Iris pigment epithelial cell (primary cell): Measurements from ENCODE around the gene TRMT13.
A peak's percentile ranks its signal among the peaks of the same experiment; 100 is the strongest.

Experiments used
- DNase-seq: peaks from one replicate; pipeline ENCODE4 v3.0.0-alpha.2; 2011; ENCODE audit warnings: low read depth

Gene TRMT13

GRCh38 chr1:100132566-100133477 lies at the start of gene TRMT13, which contains the start of gene SASS6:
TSS of gene TRMT13 (plus strand) at chr1:100133163. CDS start at chr1:100133169, 6 bp downstream.
TSS of gene SASS6 (minus strand) at chr1:100132930. CDS start at chr1:100132814, 116 bp downstream.
- DNase-seq, result peak; percentile 100

GRCh38 chr1:100087396-100087795 lies 45.6 kb upstream of the TRMT13 start:
- no peak for DNase-seq

DNA sequence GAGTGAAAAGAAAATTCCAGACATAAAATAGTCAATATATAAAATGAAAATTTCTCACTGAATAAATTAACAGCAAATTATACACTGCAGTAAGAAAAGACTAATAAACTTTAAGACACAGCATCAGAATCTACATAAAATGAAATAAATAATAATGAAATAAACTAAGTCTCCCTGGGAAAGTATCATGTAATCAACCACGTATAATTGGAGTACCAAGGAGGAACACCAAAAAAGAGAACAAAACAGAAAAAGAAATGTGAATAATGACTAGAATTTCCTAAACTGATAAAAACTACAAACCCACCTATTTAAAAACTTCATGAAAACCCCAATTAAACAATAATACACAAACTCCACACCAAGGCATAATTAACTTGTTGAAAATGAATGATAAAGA lies 43.9 kb upstream of the TRMT13 start:
- DNase-seq, result no peak

GRCh38 chr1:100090471-100090870 lies 42.5 kb upstream of the TRMT13 start:
- no peak for DNase-seq

GRCh38 chr1:100100202-100100601 lies 32.8 kb upstream of the TRMT13 start:
- peak; percentile 77 for DNase-seq

DNA sequence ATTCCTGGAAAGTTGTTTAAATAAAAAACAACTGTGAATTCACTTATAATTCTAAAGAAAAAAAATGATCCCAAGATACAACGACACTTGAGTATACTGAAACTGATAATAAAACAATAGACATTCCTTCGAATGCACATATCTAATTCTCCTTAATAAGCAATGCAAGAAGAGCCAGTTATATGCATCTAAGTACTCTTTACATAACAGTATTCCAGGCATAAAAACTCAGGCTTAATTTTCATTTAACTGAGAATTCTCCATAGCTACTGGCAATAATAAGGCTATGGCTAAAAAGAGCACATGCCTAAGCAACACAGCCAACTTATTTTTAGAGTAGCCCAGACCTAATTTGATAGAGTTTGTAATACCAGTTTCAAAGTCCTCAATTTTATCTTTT lies 31.4 kb upstream of the TRMT13 start:
- no peak for DNase-seq

GRCh38 chr1:100107696-100108095 lies 25.3 kb upstream of the TRMT13 start:
- no peak for DNase-seq

DNA sequence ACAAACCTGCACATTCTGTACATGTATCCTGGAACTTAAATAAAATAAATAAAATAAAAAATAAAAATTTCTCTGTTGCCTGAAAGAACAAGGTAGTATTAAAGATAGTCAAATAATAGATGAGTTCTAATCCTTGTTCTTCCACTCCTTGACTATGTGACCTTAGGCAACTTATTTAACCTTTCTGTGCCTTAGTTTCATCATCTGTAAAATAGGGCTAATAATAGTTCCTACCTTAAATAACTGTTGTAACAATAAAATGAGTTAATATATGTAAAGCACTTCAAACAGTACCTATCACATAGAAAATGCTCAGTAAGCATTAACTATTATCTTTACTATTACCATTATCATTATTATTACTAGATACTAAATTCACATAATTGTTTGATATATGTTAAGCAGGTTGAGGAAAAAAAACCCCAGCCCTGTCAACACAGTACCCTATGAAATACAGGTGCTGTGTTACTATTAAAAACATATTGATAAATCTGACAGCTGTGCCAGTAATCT lies 23.4 kb upstream of the TRMT13 start:
- DNase-seq, result no peak

GRCh38 chr1:100115524-100115923 lies 17.4 kb upstream of the TRMT13 start:
- DNase-seq, result no peak

GRCh38 chr1:100122177-100122576 lies 10.8 kb upstream of the TRMT13 start:
- no peak for DNase-seq

DNA sequence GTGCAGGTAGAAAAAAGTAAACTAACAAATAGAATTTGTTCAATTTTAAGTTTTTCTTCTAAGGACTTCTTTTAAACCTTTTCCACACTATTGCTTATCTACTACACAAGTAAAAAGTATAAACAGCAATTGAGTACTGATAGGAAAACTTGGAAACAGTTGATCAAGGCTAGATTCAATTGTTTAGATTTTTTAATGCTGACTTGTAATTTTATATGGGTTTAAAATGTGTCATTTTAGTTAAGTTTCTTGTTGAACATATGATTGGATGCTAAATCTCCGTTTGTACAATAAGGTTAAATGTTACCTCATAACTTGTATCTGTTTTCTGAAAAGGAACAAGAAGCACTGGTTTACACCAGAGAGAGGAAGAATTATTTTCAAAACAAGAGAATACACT lies 5.7 kb upstream of the TRMT13 start:
- no peak for DNase-seq

DNA sequence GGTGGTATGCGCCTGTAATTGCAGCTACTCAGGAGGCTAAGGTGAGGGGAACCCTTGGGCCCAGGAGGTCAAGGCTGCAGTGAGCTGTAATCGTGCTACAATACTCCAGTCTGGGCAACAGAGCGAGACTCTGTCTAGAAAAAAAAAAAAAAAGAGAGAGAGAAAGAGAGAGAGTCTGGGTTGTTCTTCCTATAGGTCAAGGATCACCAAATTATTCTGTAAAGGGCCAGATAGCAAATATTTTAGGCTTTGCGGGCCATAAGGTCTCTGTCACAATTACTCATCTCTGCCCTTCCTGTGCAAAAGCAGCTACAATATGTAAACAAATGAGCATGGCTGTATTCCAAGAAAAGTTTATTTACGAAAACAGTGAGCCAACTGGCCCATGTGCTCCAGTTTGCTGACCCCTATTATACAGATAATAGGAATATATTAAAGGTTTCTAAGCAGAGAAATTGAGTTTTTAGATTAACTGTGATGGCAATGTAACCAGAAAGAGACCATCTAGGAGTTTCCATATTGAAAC lies 2.3 kb upstream of the TRMT13 start:
- peak; percentile 65 for DNase-seq

DNA sequence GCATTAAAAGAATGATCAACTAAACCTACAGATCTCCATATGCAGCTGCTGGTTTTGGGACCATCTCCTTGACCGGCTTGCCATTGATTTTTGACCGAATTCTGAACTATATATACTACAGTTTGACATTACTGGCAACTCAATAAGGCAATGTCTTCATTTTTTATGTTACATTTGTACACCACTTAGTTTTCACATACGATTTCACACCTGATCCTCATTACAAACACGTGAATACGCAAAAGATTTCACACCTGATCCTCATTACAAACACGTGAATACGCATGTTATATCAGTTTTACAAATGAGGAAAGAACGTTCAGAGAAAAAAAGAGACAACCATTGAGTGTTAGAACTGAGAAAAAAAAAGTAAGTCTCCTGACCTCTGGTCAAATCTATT lies 1.3 kb upstream of the TRMT13 start:
- no peak for DNase-seq

DNA sequence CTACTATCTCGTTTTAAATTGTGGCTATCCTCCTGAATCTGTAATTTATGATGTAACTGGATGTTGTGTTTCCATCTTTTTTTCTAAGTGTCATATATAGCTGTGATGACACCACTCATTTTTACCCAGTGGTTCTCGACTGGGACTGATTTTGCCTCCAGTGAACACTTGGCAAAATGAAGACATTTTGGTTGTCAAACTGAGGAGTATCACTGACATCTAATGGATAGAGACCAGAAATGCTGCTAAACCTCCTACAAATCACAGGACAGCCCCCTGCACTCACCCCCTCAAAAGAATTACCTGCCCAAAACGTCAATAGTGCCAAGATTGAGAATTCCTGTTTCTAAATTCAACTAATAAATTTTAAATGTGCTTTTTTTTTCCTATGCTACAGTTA lies 1.9 kb downstream of the TRMT13 start:
- peak; percentile 8 for DNase-seq

- DNase-seq, result no peak
These were observed 4.6 kb downstream of the TRMT13 start for GRCh38 chr1:100137602-100138001.

DNA sequence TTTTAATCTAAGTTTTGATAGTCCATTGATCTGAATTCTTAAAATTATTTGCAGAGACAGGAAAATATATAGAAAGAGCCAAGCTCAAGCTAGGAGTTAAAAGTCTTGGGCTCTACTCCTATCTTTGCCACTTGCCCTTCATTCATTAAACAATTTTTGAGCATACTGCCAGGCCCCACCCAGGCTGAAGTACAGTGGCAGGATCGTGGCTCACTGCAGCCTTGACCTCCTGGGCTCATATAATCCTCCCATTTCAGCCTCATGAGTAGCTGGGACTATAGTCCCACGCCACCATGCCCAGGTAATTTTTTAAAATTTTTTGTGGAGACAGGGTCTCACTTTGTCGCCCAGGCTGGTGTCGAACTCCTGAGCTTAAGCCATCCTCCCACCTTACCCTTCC lies 8.2 kb downstream of the TRMT13 start:
- DNase-seq, result no peak

- no peak for DNase-seq
These were observed 9.4 kb downstream of the TRMT13 start for GRCh38 chr1:100142343-100142742.

DNA sequence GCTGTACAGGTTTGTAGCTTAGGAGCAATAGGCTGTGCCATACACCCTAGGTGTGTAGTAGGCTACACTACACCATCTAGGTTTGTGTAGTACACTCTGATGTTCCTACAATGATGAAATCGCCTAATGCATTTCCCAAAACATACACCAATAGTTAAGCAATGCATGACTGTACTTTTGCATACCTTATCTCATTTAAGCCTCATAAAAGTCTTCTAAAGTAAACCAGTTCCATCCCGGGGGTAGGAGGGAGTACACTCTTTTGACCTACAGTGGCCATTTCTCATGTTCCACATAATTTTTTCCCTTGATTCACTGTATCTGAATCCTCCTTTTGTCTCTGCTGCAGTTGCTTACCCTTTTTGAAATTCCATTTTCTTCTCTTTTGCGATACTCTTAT lies 12.2 kb downstream of the TRMT13 start:
- DNase-seq, result peak; percentile 42

DNA sequence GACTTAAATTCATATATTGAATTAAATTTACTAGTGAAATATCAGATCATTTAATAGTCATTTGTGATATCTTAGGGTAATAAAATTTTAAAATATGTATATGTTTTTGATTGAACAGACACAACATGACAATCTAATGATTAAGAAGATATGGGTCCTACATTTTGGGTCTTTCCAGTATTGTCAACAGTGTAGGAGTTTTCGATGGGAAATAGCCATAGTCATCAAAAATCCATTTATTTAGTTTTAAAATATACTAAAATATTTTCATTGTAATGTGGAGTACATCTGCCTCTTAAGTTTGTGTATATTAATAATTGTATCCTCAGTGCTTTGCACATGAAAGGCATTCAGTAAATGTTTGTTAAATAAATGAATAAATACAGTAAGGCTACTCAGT lies 14.0 kb downstream of the TRMT13 start:
- DNase-seq, result no peak

- no peak for DNase-seq
These were observed 14.9 kb downstream of the TRMT13 start for GRCh38 chr1:100147875-100148274.

- DNase-seq, result no peak
These were observed 18.7 kb downstream of the TRMT13 start for GRCh38 chr1:100151679-100152078.

DNA sequence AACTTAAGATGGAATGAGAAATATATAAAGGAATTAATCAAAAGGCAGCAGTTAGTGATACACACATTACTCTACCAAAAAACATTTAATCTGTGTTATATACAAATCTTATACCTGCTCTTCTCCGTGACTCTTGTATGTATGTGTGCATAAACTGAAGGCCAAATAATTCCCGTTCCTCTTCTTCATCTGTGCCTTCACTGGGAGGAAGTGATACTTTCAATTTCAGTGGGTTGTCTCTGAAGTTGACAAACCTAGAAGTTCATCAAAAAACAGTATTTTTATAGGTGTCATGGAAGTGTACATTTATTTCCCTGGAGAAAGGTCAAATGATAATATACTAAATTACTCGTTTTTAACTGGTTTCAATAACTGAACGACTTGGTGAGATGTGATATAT lies 19.3 kb downstream of the TRMT13 start:
- no peak for DNase-seq

DNA sequence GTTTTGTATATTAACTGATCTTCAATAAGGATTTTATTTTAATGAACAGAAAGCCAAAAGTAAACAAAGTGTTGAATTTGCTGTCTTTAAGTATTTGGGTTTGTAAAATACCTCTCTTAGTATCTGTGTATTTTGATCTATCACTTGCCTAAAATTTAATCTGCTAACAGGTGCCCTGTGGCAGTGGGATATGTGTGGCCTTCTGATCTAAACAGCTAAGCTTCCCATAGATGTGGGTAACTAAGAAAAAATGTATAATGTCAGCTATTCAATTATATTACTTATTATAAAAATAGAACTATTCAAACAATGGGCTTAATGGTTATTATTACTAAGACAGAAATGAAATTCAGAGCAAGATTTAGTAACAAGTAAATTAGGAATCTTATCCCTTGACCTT lies 29.9 kb downstream of the TRMT13 start:
- no peak for DNase-seq
